Brain microvascular endothelial cell (primary cell): ENCODE data around the gene COL27A1.
"Not testable (repeated sequence)": the region's sequence is repeated elsewhere in the genome, so short reads cannot be mapped to it uniquely, and the experiment has no call there.

ENCODE experiments used
- DNase-seq: peaks from one replicate; pipeline ENCODE4 v3.0.0-alpha.2; 2020
- H3K27ac ChIP-seq: fragments of 250-450 bp; sonication (Bioruptor Pico); 2 replicates; pipeline ENCODE4 v1.5.1; 2020; ENCODE audit warnings: mild to moderate bottlenecking, moderate library complexity
- H3K27me3 ChIP-seq: fragments of 250-450 bp; sonication (Bioruptor Pico); replicated peaks from 2 replicates; pipeline ENCODE4 v1.5.1; 2020; ENCODE audit warnings: mild to moderate bottlenecking
- H3K36me3 ChIP-seq: fragments of 250-450 bp; sonication (Bioruptor Pico); replicated peaks from 2 replicates; pipeline ENCODE4 v1.5.1; 2020; ENCODE audit warnings: mild to moderate bottlenecking
- H3K4me3 ChIP-seq: 2 replicates; pipeline ENCODE4 v1.5.1; 2011; ENCODE audit warnings: low read depth, mild to moderate bottlenecking, control low read depth, low read length, moderate library complexity
- in situ Hi-C: cut with HindIII; loops from 2 replicates; pipeline ENCODE4 v1.10.0; 2017; ENCODE audit warnings: low sequenced_read_pairs, low pct_ligation_motif_present
- TF ChIP-seq, protein P1 (sequence below): IDR thresholded peaks from 2 replicates; pipeline ENCODE4 v1.5.1; 2011; ENCODE audit warnings: low read depth, mild to moderate bottlenecking, moderate library complexity, low read length, control low read depth, inconsistent platforms; ENCODE audit errors: missing control alignments

Gene COL27A1

DNA sequence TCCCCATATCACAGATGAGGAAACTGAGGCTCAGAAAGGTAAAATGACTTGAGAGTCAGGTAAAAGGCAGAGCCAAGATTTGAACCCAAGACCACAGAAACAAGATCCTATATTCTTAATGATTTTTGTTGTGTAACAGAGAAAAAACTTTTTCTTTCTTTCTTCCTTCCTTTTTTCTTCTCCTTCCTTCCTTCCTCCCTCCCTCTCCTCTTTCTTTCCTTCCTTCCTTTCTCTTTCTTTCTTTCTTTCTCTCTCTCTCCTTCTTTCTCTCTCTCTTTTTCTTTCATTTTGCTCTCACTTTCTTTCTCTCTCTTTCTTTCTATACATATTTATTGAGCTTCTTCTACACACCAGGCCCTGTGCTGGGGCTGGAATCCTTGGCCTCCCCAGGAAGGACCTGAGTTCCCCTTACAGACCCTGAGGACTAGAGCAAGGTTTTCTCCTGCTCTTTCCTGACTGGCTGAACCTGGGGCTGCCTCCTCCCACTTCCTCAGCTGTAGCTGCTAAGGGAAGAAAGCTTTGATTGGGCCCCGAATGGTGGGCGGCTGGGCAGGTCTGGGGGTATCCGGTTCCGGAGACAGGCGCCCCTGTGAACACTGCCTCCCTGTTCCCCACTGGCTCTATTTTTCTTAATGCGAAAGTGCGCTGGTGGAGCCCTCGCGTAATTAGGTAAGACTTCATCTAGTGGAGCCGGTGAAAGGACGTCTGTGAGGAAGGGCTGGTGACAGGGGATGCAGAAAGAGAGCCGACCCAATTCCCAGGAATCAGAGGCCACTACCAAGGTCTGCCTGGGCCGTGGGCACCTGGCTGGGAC, 28.9 kb upstream of the COL27A1 start:
- Histone ChIP-seq H3K27me3 (peaks cover 9% of the 10 kb centered on the region), H3K27ac (no peak overlapping the region), H3K4me3 (no peak overlapping the region), H3K36me3 (no peaks in the 10 kb centered on the region)
- in situ Hi-C loops, result no loop called here
- no peak for DNase-seq
- TF ChIP-seq, protein P1, sequence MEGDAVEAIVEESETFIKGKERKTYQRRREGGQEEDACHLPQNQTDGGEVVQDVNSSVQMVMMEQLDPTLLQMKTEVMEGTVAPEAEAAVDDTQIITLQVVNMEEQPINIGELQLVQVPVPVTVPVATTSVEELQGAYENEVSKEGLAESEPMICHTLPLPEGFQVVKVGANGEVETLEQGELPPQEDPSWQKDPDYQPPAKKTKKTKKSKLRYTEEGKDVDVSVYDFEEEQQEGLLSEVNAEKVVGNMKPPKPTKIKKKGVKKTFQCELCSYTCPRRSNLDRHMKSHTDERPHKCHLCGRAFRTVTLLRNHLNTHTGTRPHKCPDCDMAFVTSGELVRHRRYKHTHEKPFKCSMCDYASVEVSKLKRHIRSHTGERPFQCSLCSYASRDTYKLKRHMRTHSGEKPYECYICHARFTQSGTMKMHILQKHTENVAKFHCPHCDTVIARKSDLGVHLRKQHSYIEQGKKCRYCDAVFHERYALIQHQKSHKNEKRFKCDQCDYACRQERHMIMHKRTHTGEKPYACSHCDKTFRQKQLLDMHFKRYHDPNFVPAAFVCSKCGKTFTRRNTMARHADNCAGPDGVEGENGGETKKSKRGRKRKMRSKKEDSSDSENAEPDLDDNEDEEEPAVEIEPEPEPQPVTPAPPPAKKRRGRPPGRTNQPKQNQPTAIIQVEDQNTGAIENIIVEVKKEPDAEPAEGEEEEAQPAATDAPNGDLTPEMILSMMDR, result no peak

DNA sequence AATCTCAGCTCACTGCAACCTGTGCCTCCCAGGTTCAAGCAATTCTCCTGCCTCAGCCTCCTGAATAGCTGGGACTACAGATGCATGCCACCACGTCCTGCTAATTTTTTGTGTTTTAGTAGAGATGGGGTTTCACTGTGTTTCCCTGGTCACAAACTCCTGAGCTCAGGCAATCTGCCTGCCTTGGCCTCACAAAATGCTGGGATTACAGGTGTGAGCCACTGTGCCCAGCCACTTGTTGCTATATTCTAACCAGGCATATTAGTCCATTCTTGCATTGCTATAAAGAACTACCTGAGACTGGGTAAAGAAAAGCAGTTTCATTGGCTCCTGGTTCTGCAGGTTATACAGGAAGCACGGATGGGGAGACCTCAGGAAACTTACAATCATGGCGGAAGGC, 26.6 kb upstream of the COL27A1 start:
- DNase-seq, H3K36me3 ChIP-seq, H3K27ac ChIP-seq, H3K27me3 ChIP-seq, H3K4me3 ChIP-seq, in situ Hi-C loops: not testable (repeated sequence)

DNA sequence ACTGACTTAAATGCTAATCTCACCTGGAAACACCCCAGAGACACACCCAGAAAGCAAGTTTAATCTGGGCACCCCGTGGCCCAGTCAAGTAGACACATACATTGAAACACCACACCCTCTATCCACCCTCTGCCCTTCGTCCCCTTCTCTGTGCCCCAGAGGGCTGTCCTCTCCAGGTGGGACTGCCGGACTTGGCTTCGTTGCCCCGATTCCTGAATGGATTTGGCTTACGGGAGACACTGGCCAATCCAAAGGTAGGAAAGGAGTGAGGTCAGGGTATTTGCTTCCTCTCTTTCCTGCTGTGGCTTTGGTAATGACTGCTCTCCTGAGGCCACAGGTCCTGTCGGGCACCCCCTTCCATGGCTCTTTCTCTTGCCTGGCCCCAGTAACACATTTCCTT, 25.2 kb upstream of the COL27A1 start:
- Histone ChIP-seq H3K27ac (no peak overlapping the region), H3K4me3 (no peak overlapping the region), H3K27me3 (peaks cover 10% of the 10 kb centered on the region), H3K36me3 (no peaks in the 10 kb centered on the region)
- no peak for DNase-seq
- in situ Hi-C loops, result no loop called here
- TF ChIP-seq, protein P1, result no peak

DNA sequence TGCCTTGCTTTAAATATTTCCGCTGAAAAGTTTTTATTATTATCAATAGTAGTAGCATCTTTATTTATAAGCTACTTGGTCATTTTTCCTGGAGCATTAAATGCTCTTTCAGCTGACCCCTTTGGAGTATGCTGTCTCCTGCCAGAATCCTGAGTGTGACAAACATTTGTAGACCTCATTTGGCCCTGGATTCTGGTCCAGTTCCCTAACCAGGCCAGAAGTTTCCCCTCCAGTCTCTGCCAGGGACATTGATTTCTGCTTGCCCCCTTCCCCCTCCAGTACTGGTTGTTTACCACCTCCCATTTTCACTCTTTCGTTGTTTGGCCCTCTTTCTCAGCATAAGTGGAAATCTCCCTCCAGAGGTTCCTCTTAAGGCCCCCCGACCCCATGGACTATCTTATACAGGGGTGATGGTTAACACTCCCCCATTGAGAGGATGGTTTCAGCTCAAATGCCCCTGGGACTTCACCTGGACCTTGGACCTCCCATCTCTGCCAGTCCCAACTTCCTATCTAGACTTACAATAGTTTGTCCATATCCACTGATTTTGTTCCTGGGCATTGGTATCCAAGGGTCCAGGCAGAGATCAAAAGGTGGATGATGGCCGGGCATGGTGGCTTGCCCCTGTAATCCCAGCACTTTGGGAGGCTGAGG, 24.6 kb upstream of the COL27A1 start:
- no peak overlapping the region for H3K27ac ChIP-seq
- in situ Hi-C loops, result no loop called here
- H3K4me3 ChIP-seq, result no peak overlapping the region
- DNase-seq, result no peak
- no peaks in the 10 kb centered on the region for H3K36me3 ChIP-seq
- TF ChIP-seq, protein P1, result no peak
- peaks cover 12% of the 10 kb centered on the region for H3K27me3 ChIP-seq

DNA sequence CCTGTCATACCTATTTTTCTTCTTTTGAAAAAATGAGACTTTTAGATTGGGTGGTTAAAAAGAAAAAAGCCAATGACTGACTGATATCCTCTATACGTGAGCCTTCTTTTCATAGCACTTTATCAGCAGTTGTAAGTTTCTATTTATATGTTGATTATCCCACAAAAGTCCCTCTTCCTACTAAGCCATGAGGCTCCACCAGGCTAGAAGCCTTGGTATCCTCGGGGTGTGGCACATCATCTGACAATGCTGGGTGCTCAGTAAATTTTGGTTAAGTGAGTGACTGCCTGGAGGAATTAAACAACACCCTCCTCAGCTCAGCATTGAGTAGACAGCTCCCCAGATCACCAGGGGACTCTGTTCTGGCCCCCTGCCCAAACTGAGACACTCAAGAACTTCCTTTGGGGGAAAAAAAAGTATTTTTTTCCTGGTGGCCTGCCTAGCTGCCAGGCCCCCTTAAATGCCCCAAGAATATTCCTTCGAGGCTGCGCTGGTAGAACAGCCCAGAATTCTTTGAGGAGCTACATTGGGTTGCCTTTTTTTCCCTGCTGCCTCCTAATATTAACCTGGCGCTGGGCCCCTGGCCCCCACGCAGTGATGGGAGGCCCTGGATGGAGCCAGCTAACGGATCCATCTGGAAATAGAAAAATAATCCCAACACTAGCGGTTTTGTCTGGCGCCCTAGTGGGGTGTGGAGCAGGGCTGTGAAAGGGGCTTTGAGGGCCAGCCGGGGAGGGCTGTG, 23.4 kb upstream of the COL27A1 start:
- in situ Hi-C loops, result no loop called here
- TF ChIP-seq, protein P1, result no peak
- no peaks in the 10 kb centered on the region for H3K36me3 ChIP-seq
- no peak overlapping the region for H3K27ac ChIP-seq
- H3K4me3 ChIP-seq, result no peak overlapping the region
- DNase-seq, result no peak
- peaks cover 15% of the 10 kb centered on the region for H3K27me3 ChIP-seq

DNA sequence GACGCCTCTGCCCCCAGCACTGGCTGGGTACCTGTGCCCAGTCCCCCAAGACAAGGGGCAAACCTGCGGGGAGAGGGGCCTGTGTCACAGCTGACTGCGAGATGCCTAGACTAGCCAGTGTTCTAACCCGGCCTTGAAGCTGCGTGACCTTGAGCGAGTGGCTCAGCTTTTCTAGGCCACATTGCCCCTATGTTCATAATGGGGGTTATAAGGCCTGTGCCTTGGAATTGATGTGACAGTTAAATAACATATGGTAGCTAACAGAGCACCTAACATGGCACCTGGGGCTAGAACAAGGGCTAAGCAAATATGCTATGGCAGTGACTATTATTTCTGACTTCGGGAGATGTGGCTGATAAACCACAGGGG, 22.8 kb upstream of the COL27A1 start:
- in situ Hi-C loops, result no loop called here
- H3K27me3 ChIP-seq, result peaks cover 15% of the 10 kb centered on the region

More for the DNA sequence above, 22.8 kb upstream of the COL27A1 start:
- no peak overlapping the region for H3K27ac ChIP-seq
- no peak overlapping the region for H3K4me3 ChIP-seq
- no peaks in the 10 kb centered on the region for H3K36me3 ChIP-seq
- TF ChIP-seq, protein P1, result no peak
- DNase-seq, result no peak
